CD4-positive, alpha-beta T cell (primary cell): Measurements from ENCODE around the gene P2RY11. TPM values are rescaled to one million over a fixed set of nuclear protein-coding genes. Genes with fewer than 3 reads are reported as not detected.

Experiments used
- ATAC-seq: fragments of 200-7000 bp; cut with Tn5 transposase; one replicate; pipeline ENCODE4 v1.10.0; 2022; ENCODE audit warnings: mild to moderate bottlenecking; ENCODE audit not compliant: poor library complexity
- CTCF ChIA-PET: fragments of 350-600 bp; sonication (Branson Sonifier 250); formaldehyde crosslinking; loops from one replicate; lab custom pipeline; 2021; ENCODE audit warnings: antibody characterized with exemption, inconsistent platforms; lab: Charles Lee
- POLR2A ChIA-PET: fragments of 350-600 bp; sonication (Branson Sonifier 250); formaldehyde crosslinking; loops from one replicate; lab custom pipeline; 2021; ENCODE audit warnings: antibody characterized with exemption, inconsistent platforms; lab: Charles Lee
- DNase-seq, 14 experiments: peaks; one replicate each; pipeline ENCODE4 v3.0.0-alpha.2; 2013 to 2020; ENCODE audit warnings: mixed read lengths in 2 of 14
- H3K27ac ChIP-seq, 2 donors: one replicate each; pipeline versions ENCODE4 v1.5.1 to v1.7.0; 2013; ENCODE audit warnings: low read length in 2 of 2, low read depth in 1 of 2, mild to moderate bottlenecking in 1 of 2
- H3K27me3 ChIP-seq, 2 experiments: 1 replicate in 1 of 2; 2 replicates in 1 of 2; pipeline versions ENCODE4 v1.6.1 to v1.7.0; 2013; ENCODE audit warnings: low read length in 2 of 2, control low read depth in 1 of 2, mild to moderate bottlenecking in 1 of 2, moderate library complexity in 1 of 2; ENCODE audit not compliant: insufficient read depth in 2 of 2, control insufficient read depth in 1 of 2
- H3K36me3 ChIP-seq: one replicate; pipeline ENCODE4 v1.6.1; 2013; ENCODE audit warnings: low read length, control low read depth; ENCODE audit not compliant: insufficient read depth
- H3K4me1 ChIP-seq: one replicate; pipeline ENCODE4 v1.6.1; 2013; ENCODE audit warnings: low read length, control low read depth; ENCODE audit not compliant: insufficient read depth
- H3K4me3 ChIP-seq: one replicate; pipeline ENCODE4 v1.5.1; 2013; ENCODE audit warnings: mild to moderate bottlenecking, low read length, moderate library complexity
- H3K9me3 ChIP-seq, 2 experiments: 1 replicate in 1 of 2; 2 replicates in 1 of 2; pipeline versions ENCODE4 v1.6.1 to v1.7.0; 2013; ENCODE audit warnings: low read length in 2 of 2, mild to moderate bottlenecking in 2 of 2, control low read depth in 1 of 2, moderate library complexity in 1 of 2; ENCODE audit not compliant: control insufficient read depth in 1 of 2, insufficient read depth in 1 of 2
- H3K27ac Mint-ChIP-seq: one replicate; pipeline ENCODE4 v1.8.0; 2020; ENCODE audit warnings: mixed read lengths
- H3K27me3 Mint-ChIP-seq: one replicate; pipeline ENCODE4 v1.8.0; 2021; ENCODE audit warnings: mixed read lengths
- H3K36me3 Mint-ChIP-seq: one replicate; pipeline ENCODE4 v1.8.0; 2021; ENCODE audit warnings: low read depth, mixed read lengths
- H3K4me1 Mint-ChIP-seq: one replicate; pipeline ENCODE4 v1.8.0; 2021; ENCODE audit warnings: low read depth, mixed read lengths
- H3K4me3 Mint-ChIP-seq: one replicate; pipeline ENCODE4 v1.8.0; 2020; ENCODE audit warnings: mild to moderate bottlenecking, mixed read lengths
- H3K9me3 Mint-ChIP-seq: one replicate; pipeline ENCODE4 v1.8.0; 2020; ENCODE audit warnings: mixed read lengths
- intact Hi-C, 2 experiments: fragments of 100-400 bp; cut with DNase I in 1 of 2; cut with micrococcal nuclease in 1 of 2; formaldehyde crosslinking; loops; one replicate each; pipeline versions ENCODE4 v1.15.1 to v1.9.0; 2023 to 2025; cut with DNase I, micrococcal nuclease
- total RNA-seq, 174 experiments: library from RNA in 2 of 174; stranded (reverse) in 2 of 174; gene quantifications; one replicate each; pipeline ENCODE4 v1.2.3 and lab custom pipeline; 2021 to 2026
- TF ChIP-seq, protein P1 (sequence below): fragments of 200-600 bp; IDR thresholded peaks from one replicate; pipeline ENCODE4 v1.8.0; 2022; ENCODE audit warnings: antibody characterized with exemption, mild to moderate bottlenecking

The P2RY11 gene
- total RNA-seq, 2 experiments from 2014 or later, result 88.5 to 93.9 TPM

- DNase-seq (peak in 1 of 14 experiments; percentile 41), ATAC-seq (no peak)
- peaks cover 4% of the 10 kb centered on the region for H3K27me3 Mint-ChIP-seq
- H3K9me3 ChIP-seq, result no peaks in the 10 kb centered on the region
- H3K36me3 Mint-ChIP-seq, result peaks cover 72% of the 10 kb centered on the region
- peak overlapping the region; percentile 63 for H3K27ac Mint-ChIP-seq
- TF ChIP-seq, protein P1, sequence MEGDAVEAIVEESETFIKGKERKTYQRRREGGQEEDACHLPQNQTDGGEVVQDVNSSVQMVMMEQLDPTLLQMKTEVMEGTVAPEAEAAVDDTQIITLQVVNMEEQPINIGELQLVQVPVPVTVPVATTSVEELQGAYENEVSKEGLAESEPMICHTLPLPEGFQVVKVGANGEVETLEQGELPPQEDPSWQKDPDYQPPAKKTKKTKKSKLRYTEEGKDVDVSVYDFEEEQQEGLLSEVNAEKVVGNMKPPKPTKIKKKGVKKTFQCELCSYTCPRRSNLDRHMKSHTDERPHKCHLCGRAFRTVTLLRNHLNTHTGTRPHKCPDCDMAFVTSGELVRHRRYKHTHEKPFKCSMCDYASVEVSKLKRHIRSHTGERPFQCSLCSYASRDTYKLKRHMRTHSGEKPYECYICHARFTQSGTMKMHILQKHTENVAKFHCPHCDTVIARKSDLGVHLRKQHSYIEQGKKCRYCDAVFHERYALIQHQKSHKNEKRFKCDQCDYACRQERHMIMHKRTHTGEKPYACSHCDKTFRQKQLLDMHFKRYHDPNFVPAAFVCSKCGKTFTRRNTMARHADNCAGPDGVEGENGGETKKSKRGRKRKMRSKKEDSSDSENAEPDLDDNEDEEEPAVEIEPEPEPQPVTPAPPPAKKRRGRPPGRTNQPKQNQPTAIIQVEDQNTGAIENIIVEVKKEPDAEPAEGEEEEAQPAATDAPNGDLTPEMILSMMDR, result no peak
- intact Hi-C loops, result no loop called here
- ChIA-PET CTCF (no interaction called here), POLR2A (interaction anchor here (0.8 to 6.4 kb wide), 5 partner anchors 10 to 120 kb away, joined by 3 to 55 read pairs (median 6); partner anchors contain the start of gene PPAN)
- H3K27me3 ChIP-seq, result no peaks in the 10 kb centered on the region
- H3K4me3 ChIP-seq, result no peak overlapping the region
- peaks cover 60% of the 10 kb centered on the region for H3K36me3 ChIP-seq
- H3K4me1 Mint-ChIP-seq, result peaks cover 36% of the 10 kb centered on the region
- no peak overlapping the region for H3K27ac ChIP-seq
- H3K9me3 Mint-ChIP-seq, result no peaks in the 10 kb centered on the region
- H3K4me1 ChIP-seq, result peaks cover 86% of the 10 kb centered on the region
- H3K4me3 Mint-ChIP-seq, result no peak overlapping the region
Measured at GRCh38 chr19:10115392-10116084, 4.0 kb downstream of the P2RY11 start.

- Histone ChIP-seq H3K36me3 (peaks cover 52% of the 10 kb centered on the region), H3K9me3 (no peaks in the 10 kb centered on the region), H3K27me3 (no peaks in the 10 kb centered on the region), H3K27ac (no peak overlapping the region), H3K4me1 (peaks cover 78% of the 10 kb centered on the region), H3K4me3 (no peak overlapping the region)
- CTCF ChIA-PET, result no interaction called here
- DNase-seq (peak in 1 of 14 experiments; percentile 32), ATAC-seq (no peak)
- POLR2A ChIA-PET, result interaction anchor here (0.8 to 6.4 kb wide), 5 partner anchors 10 to 120 kb away, joined by 3 to 55 read pairs (median 6); partner anchors contain the start of gene PPAN
- Mint-ChIP-seq H3K4me3 (peak overlapping the region; percentile 75), H3K4me1 (peaks cover 31% of the 10 kb centered on the region), H3K36me3 (peaks cover 66% of the 10 kb centered on the region), H3K9me3 (no peaks in the 10 kb centered on the region), H3K27me3 (peaks cover 4% of the 10 kb centered on the region), H3K27ac (peak overlapping the region; percentile 63)
- intact Hi-C loops, result no loop called here
- TF ChIP-seq, protein P1, result no peak
Measured at GRCh38 chr19:10116085-10116865, 4.8 kb downstream of the P2RY11 start.

DNA sequence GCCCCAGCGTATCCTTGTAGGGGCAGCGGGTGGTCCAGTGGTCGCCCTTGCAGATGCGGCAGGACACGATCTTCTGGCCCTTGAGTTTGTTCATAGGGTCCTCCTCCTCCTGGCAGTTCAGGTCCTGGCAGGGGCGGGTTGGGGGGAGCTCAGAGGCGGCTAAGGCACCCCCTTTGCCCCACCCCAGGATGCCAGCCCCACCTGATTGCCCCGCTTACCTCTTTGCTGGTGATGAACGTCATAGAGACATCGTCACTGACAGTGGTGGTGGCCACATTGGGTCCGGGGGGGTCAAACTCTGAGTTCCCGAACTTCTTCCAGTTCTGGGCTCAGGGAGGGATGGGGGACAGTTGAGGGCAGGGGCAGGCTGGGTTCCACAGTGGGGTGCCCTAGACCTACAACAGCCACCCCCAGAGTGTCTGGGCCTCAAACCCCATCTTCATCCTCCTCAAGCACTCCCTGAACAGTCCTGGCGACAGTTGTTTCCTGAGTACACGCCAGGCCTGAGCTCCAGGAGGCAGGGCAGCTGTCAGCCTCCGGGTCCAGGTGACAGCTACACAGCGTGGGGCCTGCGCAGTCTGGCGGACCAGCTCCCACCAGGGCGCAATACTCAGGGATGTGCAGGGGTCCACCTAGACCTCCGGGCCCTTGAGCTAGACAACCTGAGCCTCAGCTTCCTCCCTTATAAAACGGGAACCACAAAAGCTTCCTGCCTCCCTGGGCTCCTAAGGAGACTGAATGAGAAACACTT, 5.5 kb downstream of the P2RY11 start:
- peak overlapping the region; percentile 75 for H3K4me3 Mint-ChIP-seq
- ChIA-PET POLR2A (interaction anchor here (0.9 to 6.4 kb wide), 5 partner anchors 11 to 26 kb away, joined by 3 to 55 read pairs (median 6); partner anchors contain the start of gene PPAN), CTCF (interaction anchor here (0.7 kb wide), 1 partner anchor 153 kb away, joined by 3 read pairs; no protein-coding TSS in a partner anchor)
- peaks cover 50% of the 10 kb centered on the region for H3K36me3 ChIP-seq
- H3K9me3 Mint-ChIP-seq, result no peaks in the 10 kb centered on the region
- no peak for DNase-seq
- peaks cover 71% of the 10 kb centered on the region for H3K4me1 ChIP-seq
- no peaks in the 10 kb centered on the region for H3K27me3 ChIP-seq
- no peak overlapping the region for H3K4me3 ChIP-seq
- peak overlapping the region; percentile 63 for H3K27ac Mint-ChIP-seq
- peaks cover 4% of the 10 kb centered on the region for H3K27me3 Mint-ChIP-seq
- H3K36me3 Mint-ChIP-seq, result peaks cover 58% of the 10 kb centered on the region
- intact Hi-C loops, result no loop called here
- H3K27ac ChIP-seq, result no peak overlapping the region
- peaks cover 23% of the 10 kb centered on the region for H3K4me1 Mint-ChIP-seq
- ATAC-seq, result no peak
- TF ChIP-seq, protein P1, result no peak
- H3K9me3 ChIP-seq, result no peaks in the 10 kb centered on the region
